Upper lobe of left lung (tissue), 4 donors: Measurements from ENCODE around the gene ROBO3.

Experiments
- POLR2A ChIP-seq, 4 donors: fragments of 450-650 bp; IDR thresholded peaks; one replicate each; pipeline ENCODE4 v1.5.1; 2016 to 2017; ENCODE audit warnings: antibody characterized with exemption in 4 of 4, mild to moderate bottlenecking in 2 of 4
- TF ChIP-seq, protein P1 (sequence below), 6 experiments: fragments of 450-650 bp in 4 of 6; fragments of 200-600 bp in 2 of 6; sonication (generic) in 2 of 6; IDR thresholded peaks; one replicate each; pipeline ENCODE4 v1.5.1; 2016 to 2019; ENCODE audit warnings: antibody characterized with exemption in 6 of 6

DNA sequence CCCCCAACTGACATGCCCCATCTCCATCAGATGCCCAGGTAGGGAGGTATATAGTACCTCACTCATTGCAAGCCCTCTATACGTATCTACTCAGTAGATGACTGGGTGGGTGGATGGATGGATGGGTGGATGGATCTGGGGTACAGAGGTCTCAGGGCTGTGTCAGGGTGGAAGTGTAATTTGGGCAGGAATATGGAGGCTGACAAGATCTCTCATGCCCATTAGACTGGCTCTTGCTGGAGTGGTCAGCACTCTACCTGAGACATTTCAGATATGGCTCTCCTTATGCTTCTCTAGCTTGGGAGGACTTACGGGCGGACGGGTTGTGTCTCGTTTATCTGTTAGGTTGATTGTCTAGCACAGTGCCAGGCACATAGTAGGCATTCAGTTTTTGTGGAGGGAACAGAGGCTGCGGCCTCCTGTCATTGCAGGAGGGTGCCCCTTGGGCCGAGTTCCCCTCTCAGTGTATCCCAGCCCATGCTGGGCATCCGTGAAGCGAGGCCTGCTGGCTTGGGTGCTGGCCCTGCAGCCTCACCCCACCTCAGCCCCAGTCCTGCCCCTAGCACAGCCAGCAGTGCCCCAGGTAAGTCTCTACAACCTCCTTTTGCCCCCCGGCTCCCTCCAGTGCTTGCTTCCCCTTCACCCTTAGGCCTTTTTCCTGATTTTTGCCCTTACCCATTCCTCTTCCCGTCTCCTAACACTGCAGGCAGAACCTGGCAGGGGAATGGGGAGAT is 13.7 kb downstream of the ROBO3 start:
- TF ChIP-seq, protein P1, sequence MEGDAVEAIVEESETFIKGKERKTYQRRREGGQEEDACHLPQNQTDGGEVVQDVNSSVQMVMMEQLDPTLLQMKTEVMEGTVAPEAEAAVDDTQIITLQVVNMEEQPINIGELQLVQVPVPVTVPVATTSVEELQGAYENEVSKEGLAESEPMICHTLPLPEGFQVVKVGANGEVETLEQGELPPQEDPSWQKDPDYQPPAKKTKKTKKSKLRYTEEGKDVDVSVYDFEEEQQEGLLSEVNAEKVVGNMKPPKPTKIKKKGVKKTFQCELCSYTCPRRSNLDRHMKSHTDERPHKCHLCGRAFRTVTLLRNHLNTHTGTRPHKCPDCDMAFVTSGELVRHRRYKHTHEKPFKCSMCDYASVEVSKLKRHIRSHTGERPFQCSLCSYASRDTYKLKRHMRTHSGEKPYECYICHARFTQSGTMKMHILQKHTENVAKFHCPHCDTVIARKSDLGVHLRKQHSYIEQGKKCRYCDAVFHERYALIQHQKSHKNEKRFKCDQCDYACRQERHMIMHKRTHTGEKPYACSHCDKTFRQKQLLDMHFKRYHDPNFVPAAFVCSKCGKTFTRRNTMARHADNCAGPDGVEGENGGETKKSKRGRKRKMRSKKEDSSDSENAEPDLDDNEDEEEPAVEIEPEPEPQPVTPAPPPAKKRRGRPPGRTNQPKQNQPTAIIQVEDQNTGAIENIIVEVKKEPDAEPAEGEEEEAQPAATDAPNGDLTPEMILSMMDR (IDR thresholded peaks at IDR 0.05): no peak
- no peak for TF ChIP-seq POLR2A (IDR thresholded peaks at IDR 0.05)
